GM10266 (cell line): ENCODE measurements around the gene GAL3ST1.

Experiments
- DNase-seq: peaks from one replicate; pipeline ENCODE4 v3.0.0; 2012; ENCODE audit errors: extremely low spot score
- CTCF ChIP-seq: IDR thresholded peaks from 2 replicates; pipeline ENCODE4 v1.5.1; 2012; ENCODE audit warnings: mild to moderate bottlenecking, low read depth; ENCODE audit not compliant: control insufficient read depth, insufficient read depth; ENCODE audit errors: missing control alignments

The GAL3ST1 gene

GRCh38 chr22:30514252-30514651 is 60.2 kb downstream of the GAL3ST1 start:
- no peak for DNase-seq
- no peak for TF ChIP-seq CTCF

GRCh38 chr22:30513462-30513861 is 61.0 kb downstream of the GAL3ST1 start:
- TF ChIP-seq CTCF = no peak
- no peak for DNase-seq

- no peak for DNase-seq
- no peak for TF ChIP-seq CTCF
Measured at GRCh38 chr22:30511911-30512310, 62.6 kb downstream of the GAL3ST1 start.

- no peak for DNase-seq
- no peak for TF ChIP-seq CTCF
Measured at GRCh38 chr22:30511109-30511508, 63.4 kb downstream of the GAL3ST1 start.

- no peak for TF ChIP-seq CTCF
- no peak for DNase-seq
Measured at GRCh38 chr22:30508216-30508615, 66.2 kb downstream of the GAL3ST1 start.

GRCh38 chr22:30507670-30508069 is 66.8 kb downstream of the GAL3ST1 start:
- no peak for DNase-seq
- TF ChIP-seq CTCF = no peak

GRCh38 chr22:30506507-30506968 is 67.9 kb downstream of the GAL3ST1 start:
- TF ChIP-seq CTCF = no peak

More at GRCh38 chr22:30506507-30506968, 67.9 kb downstream of the GAL3ST1 start:
- no peak for DNase-seq
